ENCODE data around the gene PDSS2.
"Not testable (repeated sequence)": the region's sequence is repeated elsewhere in the genome, so short reads cannot be mapped to it uniquely, and the experiment has no call there.

GRCh38 chr6:107118540-107118939, 340.8 kb downstream of the PDSS2 start:
- TF ChIP-seq CTCF, POLR2A (IDR thresholded peaks at IDR 0.05): not testable (repeated sequence)

Measured in body of pancreas (tissue), 4 donors.